GM18951 (cell line): ENCODE data around the gene OSBPL5.

Experiments
- POLR2A ChIP-seq: IDR thresholded peaks from 4 replicates; pipeline ENCODE4 v1.6.1; 2011; ENCODE audit warnings: mild to moderate bottlenecking; ENCODE audit not compliant: insufficient read length, insufficient read depth; ENCODE audit errors: extremely low read depth
- in situ Hi-C: fragments of 300-500 bp; cut with MboI; formaldehyde crosslinking; loops from one replicate; pipeline ENCODE4 v1.12.0; 2022; ENCODE audit warnings: low sequenced_read_pairs, mixed read lengths, inconsistent platforms; ENCODE audit not compliant: unreplicated experiment

OSBPL5 gene

GRCh38 chr11:3143136-3143880 lies 21.8 kb downstream of the OSBPL5 start:
- in situ Hi-C loops = no loop called here
- TF ChIP-seq POLR2A = no peak

GRCh38 chr11:3140291-3140603 lies 24.9 kb downstream of the OSBPL5 start:
- in situ Hi-C loops = no loop called here
- TF ChIP-seq POLR2A = no peak

GRCh38 chr11:3139481-3140290 lies 25.4 kb downstream of the OSBPL5 start:
- no peak for TF ChIP-seq POLR2A
- in situ Hi-C loops = no loop called here

GRCh38 chr11:3139086-3139440 lies 26.0 kb downstream of the OSBPL5 start:
- TF ChIP-seq POLR2A = no peak
- in situ Hi-C loops = no loop called here

GRCh38 chr11:3138178-3139085 lies 26.7 kb downstream of the OSBPL5 start:
- in situ Hi-C loops = no loop called here
- TF ChIP-seq POLR2A = no peak

GRCh38 chr11:3137486-3138177 lies 27.5 kb downstream of the OSBPL5 start:
- in situ Hi-C loops = no loop called here
- TF ChIP-seq POLR2A = no peak

GRCh38 chr11:3136546-3137455 lies 28.3 kb downstream of the OSBPL5 start:
- no peak for TF ChIP-seq POLR2A
- in situ Hi-C loops = no loop called here

- no peak for TF ChIP-seq POLR2A
- in situ Hi-C loops = no loop called here
Observed at GRCh38 chr11:3135481-3136440, 29.3 kb downstream of the OSBPL5 start.

- TF ChIP-seq POLR2A = no peak
- in situ Hi-C loops = no loop called here
Observed at GRCh38 chr11:3134651-3135480, 30.2 kb downstream of the OSBPL5 start.

- no peak for TF ChIP-seq POLR2A
- in situ Hi-C loops = no loop called here
Observed at GRCh38 chr11:3134218-3134621, 30.9 kb downstream of the OSBPL5 start.
